ENCODE measurements around the gene SAPCD1.

Gene SAPCD1

DNA sequence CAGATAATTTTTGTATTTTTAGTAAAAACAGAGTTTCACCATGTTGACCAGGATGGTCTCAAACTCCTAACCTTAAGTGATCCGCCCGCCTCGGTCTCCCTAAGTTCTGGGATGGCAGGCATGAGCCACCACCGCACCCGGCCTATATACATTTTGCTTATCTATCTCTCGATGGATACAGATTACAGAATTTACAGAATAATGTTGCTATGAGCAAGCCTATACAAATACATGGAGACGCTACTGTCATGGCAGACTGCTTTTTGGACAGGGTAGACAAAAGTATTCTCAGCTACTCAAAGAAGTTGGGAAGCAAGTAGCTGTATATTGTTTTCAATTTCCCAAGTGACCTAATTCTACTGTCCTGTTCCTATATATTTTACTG is 51.0 kb downstream of the SAPCD1 start:
- H3K4me3 ChIP-seq (ENCODE audit: low read depth, low read length): peak overlapping the region; percentile 68; the same call in 1 of the 2 replicates
- no peaks in the 10 kb centered on the region for H3K27me3 ChIP-seq (ENCODE audit: control insufficient read depth, insufficient read depth, low read length)
- H3K36me3 ChIP-seq (ENCODE audit: control insufficient read depth, insufficient read depth, low read length): no peaks in the 10 kb centered on the region
- H3K9me3 ChIP-seq (ENCODE audit: control insufficient read depth, insufficient read depth, low read depth, low read length): no peaks in the 10 kb centered on the region
- H3K27ac ChIP-seq (ENCODE audit: low read depth, low read length): no peak overlapping the region
- peaks cover 11% of the 10 kb centered on the region for H3K4me1 ChIP-seq (ENCODE audit: control insufficient read depth, insufficient read depth, low read length)
- H3K9ac ChIP-seq (ENCODE audit: low read length): peak overlapping the region; percentile 38
